WTC11 (cell line): ENCODE data around the gene SPACA1. TPM values are rescaled to one million over a fixed set of nuclear protein-coding genes. Genes with fewer than 3 reads are reported as not detected.

Experiments used
- ATAC-seq: fragments of 200-7000 bp; cut with Tn5 transposase; 2 replicates; pipeline ENCODE4 v1.10.0; 2021; ENCODE audit warnings: mild to moderate bottlenecking, moderate library complexity
- CTCF ChIA-PET: fragments of 300-600 bp; sonication (Branson Sonifier 250); formaldehyde crosslinking; loops from one replicate; lab custom pipeline; 2021; ENCODE audit warnings: antibody characterized with exemption; lab: Charles Lee
- POLR2A ChIA-PET: fragments of 350-600 bp; sonication (Branson Sonifier 250); formaldehyde crosslinking; loops from one replicate; lab custom pipeline; 2021; ENCODE audit warnings: antibody characterized with exemption; lab: Charles Lee
- DNase-seq: peaks from one replicate; pipeline ENCODE4 v3.0.0; 2021; ENCODE audit warnings: low spot score
- H3K27ac Mint-ChIP-seq: 2 replicates; pipeline ENCODE4 v1.8.0; 2021; ENCODE audit warnings: mixed read lengths
- H3K27me3 Mint-ChIP-seq: 2 replicates; pipeline ENCODE4 v1.8.0; 2021; ENCODE audit warnings: low read depth, mild to moderate bottlenecking, moderate library complexity, mixed read lengths
- H3K36me3 Mint-ChIP-seq: 2 replicates; pipeline ENCODE4 v1.8.0; 2021; ENCODE audit warnings: mixed read lengths
- H3K4me1 Mint-ChIP-seq: 2 replicates; pipeline ENCODE4 v1.8.0; 2022; ENCODE audit warnings: mixed read lengths
- H3K4me3 Mint-ChIP-seq: 2 replicates; pipeline ENCODE4 v1.8.0; 2021; ENCODE audit warnings: mild to moderate bottlenecking, moderate library complexity, mixed read lengths
- H3K9me3 Mint-ChIP-seq: 2 replicates; pipeline ENCODE4 v1.8.0; 2021; ENCODE audit warnings: mixed read lengths
- ATF3 ChIP-seq: sonication (generic); formaldehyde crosslinking; conservative IDR thresholded peaks from 2 replicates; pipeline ENCODE4 v1.8.1; 2022; ENCODE audit warnings: mild to moderate bottlenecking, missing genetic modification reagents
- ATF6 ChIP-seq: sonication (generic); formaldehyde crosslinking; IDR thresholded peaks from 2 replicates; pipeline ENCODE4 v1.8.1; 2023; ENCODE audit warnings: mild to moderate bottlenecking, missing genetic modification reagents
- E2F4 ChIP-seq: sonication (generic); formaldehyde crosslinking; IDR thresholded peaks from 2 replicates; pipeline ENCODE4 v1.8.1; 2022; ENCODE audit warnings: low read depth, mild to moderate bottlenecking, moderate library complexity, missing genetic modification reagents, borderline replicate concordance
- GABPB1 ChIP-seq: sonication (generic); formaldehyde crosslinking; IDR thresholded peaks from 2 replicates; pipeline ENCODE4 v1.8.1; 2023; ENCODE audit warnings: mild to moderate bottlenecking, missing genetic modification reagents
- IRF1 ChIP-seq: sonication (generic); formaldehyde crosslinking; IDR thresholded peaks from 2 replicates; pipeline ENCODE4 v1.8.0; 2023; ENCODE audit warnings: missing genetic modification reagents
- MAX ChIP-seq: sonication (generic); formaldehyde crosslinking; IDR thresholded peaks from 2 replicates; pipeline ENCODE4 v1.8.0; 2022; ENCODE audit warnings: mild to moderate bottlenecking, missing genetic modification reagents
- NR2C2 ChIP-seq: sonication (generic); formaldehyde crosslinking; IDR thresholded peaks from 2 replicates; pipeline ENCODE4 v1.8.0; 2022; ENCODE audit warnings: mild to moderate bottlenecking, missing genetic modification reagents
- PREB ChIP-seq: sonication (generic); formaldehyde crosslinking; IDR thresholded peaks from 2 replicates; pipeline ENCODE4 v1.8.1; 2022; ENCODE audit warnings: mild to moderate bottlenecking, missing genetic modification reagents, moderate library complexity, borderline replicate concordance
- SMAD3 ChIP-seq: sonication (generic); formaldehyde crosslinking; IDR thresholded peaks from 2 replicates; pipeline ENCODE4 v1.8.0; 2022; ENCODE audit warnings: missing genetic modification reagents, mild to moderate bottlenecking, borderline replicate concordance
- SMAD4 ChIP-seq: sonication (generic); formaldehyde crosslinking; IDR thresholded peaks from 2 replicates; pipeline ENCODE4 v1.8.0; 2022; ENCODE audit warnings: mild to moderate bottlenecking, missing genetic modification reagents
- TCF7 ChIP-seq: sonication (generic); formaldehyde crosslinking; IDR thresholded peaks from 2 replicates; pipeline ENCODE4 v1.8.0; 2022; ENCODE audit warnings: mild to moderate bottlenecking, low read depth, missing genetic modification reagents, moderate library complexity
- TEAD4 ChIP-seq: sonication (generic); formaldehyde crosslinking; IDR thresholded peaks from 2 replicates; pipeline ENCODE4 v1.8.0; 2022; ENCODE audit warnings: mild to moderate bottlenecking, missing genetic modification reagents
- ZMAT4 ChIP-seq: fragments of 250-450 bp; sonication (Bioruptor Pico); IDR thresholded peaks from 2 replicates; pipeline ENCODE4 v1.9.0; 2021; ENCODE audit warnings: mild to moderate bottlenecking
- ZNF121 ChIP-seq: sonication (generic); formaldehyde crosslinking; IDR thresholded peaks from 2 replicates; pipeline ENCODE4 v1.8.0; 2023; ENCODE audit warnings: missing genetic modification reagents
- ZNF138 ChIP-seq: sonication (generic); formaldehyde crosslinking; conservative IDR thresholded peaks from 2 replicates; pipeline ENCODE4 v1.8.1; 2022; ENCODE audit warnings: mild to moderate bottlenecking, moderate library complexity, missing genetic modification reagents
- ZNF425 ChIP-seq: fragments of 250-450 bp; sonication (Bioruptor Pico); conservative IDR thresholded peaks from 2 replicates; pipeline ENCODE4 v1.9.0; 2021; ENCODE audit warnings: mild to moderate bottlenecking
- ZNF532 ChIP-seq: fragments of 250-450 bp; sonication (Bioruptor Pico); IDR thresholded peaks from 2 replicates; pipeline ENCODE4 v1.9.0; 2021; ENCODE audit warnings: mild to moderate bottlenecking, borderline replicate concordance
- total RNA-seq: library from RNA; stranded (reverse); gene quantifications from 3 replicates; pipeline ENCODE4 v1.2.3, GENCODE V29; 2021

Gene SPACA1
- total RNA-seq, 1 experiment from 2014 or later: not detected

GRCh38 chr6:88031550-88031949 is 16.1 kb upstream of the SPACA1 start:
- TF ChIP-seq SMAD3 (CRISPR knock-in tag): no peak
- no peak for TF ChIP-seq SMAD4 (CRISPR knock-in tag)
- TF ChIP-seq TEAD4 (CRISPR knock-in tag): no peak
- TF ChIP-seq ZMAT4 (CRISPR knock-in tag): no peak
- TF ChIP-seq ZNF138 (CRISPR knock-in tag): no peak
- no peak for TF ChIP-seq ZNF532 (CRISPR knock-in tag)
- TF ChIP-seq MAX (CRISPR knock-in tag): no peak
- no peak for TF ChIP-seq ATF3 (CRISPR knock-in tag)
- no peak for TF ChIP-seq GABPB1 (CRISPR knock-in tag)
- ChIA-PET CTCF (no interaction called here), POLR2A (no interaction called here)
- H3K27ac Mint-ChIP-seq: no peak overlapping the region
- peaks cover 6% of the 10 kb centered on the region; the same call in 1 of the 2 replicates for H3K27me3 Mint-ChIP-seq
- H3K9me3 Mint-ChIP-seq: peaks cover 81% of the 10 kb centered on the region
- ATAC-seq (no peak), DNase-seq (no peak)
- H3K4me3 Mint-ChIP-seq: no peak overlapping the region
- H3K36me3 Mint-ChIP-seq: peaks cover 76% of the 10 kb centered on the region
- H3K4me1 Mint-ChIP-seq: no peaks in the 10 kb centered on the region

GRCh38 chr6:88044530-88044929 is 3.1 kb upstream of the SPACA1 start:
- Mint-ChIP-seq H3K4me3 (no peak overlapping the region), H3K9me3 (no peaks in the 10 kb centered on the region), H3K27me3 (peaks cover 2% of the 10 kb centered on the region; the same call in 1 of the 2 replicates), H3K4me1 (peaks cover 12% of the 10 kb centered on the region)
- POLR2A ChIA-PET: no interaction called here
- ATAC-seq (no peak), DNase-seq (no peak)
- no peak for TF ChIP-seq E2F4 (CRISPR knock-in tag)
- TF ChIP-seq NR2C2 (CRISPR knock-in tag): no peak
- no peak for TF ChIP-seq ATF6 (CRISPR knock-in tag)
- TF ChIP-seq PREB: no peak
- TF ChIP-seq TCF7 (CRISPR knock-in tag): no peak
- no peak for TF ChIP-seq ZNF121 (CRISPR knock-in tag)
- TF ChIP-seq IRF1 (CRISPR knock-in tag): no peak
- TF ChIP-seq ZNF425 (CRISPR knock-in tag): no peak
- TF ChIP-seq, all 79 proteins: peak for 0
- H3K36me3 Mint-ChIP-seq: no peaks in the 10 kb centered on the region
- no peak overlapping the region for H3K27ac Mint-ChIP-seq
- CTCF ChIA-PET: interaction anchor here (0.7 kb wide), 1 partner anchor 114 kb away, joined by 3 read pairs; no protein-coding TSS in a partner anchor
